Middle frontal gyrus (tissue), 1 donor: ENCODE data around the gene NPW.
A peak's percentile ranks its signal among the peaks of the same experiment; 100 is the strongest.
"Not testable (repeated sequence)": the region's sequence is repeated elsewhere in the genome, so short reads cannot be mapped to it uniquely, and the experiment has no call there.

Source experiments
- DNase-seq: peaks from one replicate; pipeline ENCODE4 v3.0.0-alpha.2; 2015; ENCODE audit warnings: low spot score; ENCODE audit errors: extremely low spot score

Gene NPW

GRCh38 chr16:2019921-2020831 is 591 bp downstream of the NPW start:
- DNase-seq: no peak

GRCh38 chr16:2022723-2023091 is 3.1 kb downstream of the NPW start:
- DNase-seq: no peak

- peak; percentile 88 for DNase-seq
These were observed 3.8 kb downstream of the NPW start for GRCh38 chr16:2023092-2024031.

GRCh38 chr16:2024032-2024420 is 4.4 kb downstream of the NPW start:
- no peak for DNase-seq

- no peak for DNase-seq
These were observed 5.7 kb downstream of the NPW start for GRCh38 chr16:2025251-2025650.

GRCh38 chr16:2025878-2026460 is 6.4 kb downstream of the NPW start:
- DNase-seq: no peak

- DNase-seq: no peak
These were observed 7.0 kb downstream of the NPW start, which contains the start of gene NHERF2 for GRCh38 chr16:2026461-2027023. TSS of gene NHERF2 (plus strand) at chr16:2026902. CDS start at chr16:2027006, 104 bp downstream.

- no peak for DNase-seq
These were observed 7.7 kb downstream of the NPW start for GRCh38 chr16:2027024-2028010.

- no peak for DNase-seq
These were observed 8.6 kb downstream of the NPW start for GRCh38 chr16:2028146-2028545.

- DNase-seq: no peak
These were observed 9.1 kb downstream of the NPW start for GRCh38 chr16:2028620-2029220.

- no peak for DNase-seq
These were observed 9.8 kb downstream of the NPW start for GRCh38 chr16:2029350-2029749.

- no peak for DNase-seq
These were observed 10.5 kb downstream of the NPW start for GRCh38 chr16:2030036-2030435.

- DNase-seq: no peak
These were observed 11.5 kb downstream of the NPW start for GRCh38 chr16:2031081-2031577.

GRCh38 chr16:2032285-2033056 is 12.9 kb downstream of the NPW start:
- DNase-seq: no peak

GRCh38 chr16:2033057-2033908 is 13.7 kb downstream of the NPW start:
- peak; percentile 78 for DNase-seq

- DNase-seq: not testable (repeated sequence)
These were observed 14.5 kb downstream of the NPW start for GRCh38 chr16:2033909-2034695.
